SU-DHL-6 (cell line): ENCODE measurements around the gene SNX25.

ENCODE experiments used
- CTCF ChIP-seq: fragments of 200-600 bp; sonication (generic); IDR thresholded peaks from one replicate; pipeline ENCODE4 v1.5.1; 2017; ENCODE audit warnings: antibody characterized with exemption, mild to moderate bottlenecking, low read length, moderate library complexity; ENCODE audit not compliant: insufficient read depth, poor library complexity, severe bottlenecking
- EZH2phosphoT487 ChIP-seq: fragments of 200-600 bp; sonication (generic), shearing (Covaris generic); conservative IDR thresholded peaks from 2 replicates; pipeline ENCODE4 v1.6.1; 2018; ENCODE audit warnings: mild to moderate bottlenecking, antibody characterized with exemption, low read length, moderate library complexity, mixed read lengths

- TF ChIP-seq CTCF (no peak), EZH2phosphoT487 (no peak)
Measured at GRCh38 chr4:185259719-185260118, 50.3 kb downstream of the SNX25 start.
